Smooth muscle cell of trachea (primary cell): ENCODE data around the gene PPM1E. TPM values are rescaled to one million over a fixed set of nuclear protein-coding genes. Genes with fewer than 3 reads are reported as not detected.

Experiments used
- total RNA-seq: library from RNA; depleted of rRNA; stranded (reverse); fragments of >200 nt; gene quantifications from 2 replicates; pipeline ENCODE4 v1.2.1, GENCODE V29; 2014

Gene PPM1E
- total RNA-seq: 0.17 TPM in 1 of 2 replicates, not detected in the other

DNA sequence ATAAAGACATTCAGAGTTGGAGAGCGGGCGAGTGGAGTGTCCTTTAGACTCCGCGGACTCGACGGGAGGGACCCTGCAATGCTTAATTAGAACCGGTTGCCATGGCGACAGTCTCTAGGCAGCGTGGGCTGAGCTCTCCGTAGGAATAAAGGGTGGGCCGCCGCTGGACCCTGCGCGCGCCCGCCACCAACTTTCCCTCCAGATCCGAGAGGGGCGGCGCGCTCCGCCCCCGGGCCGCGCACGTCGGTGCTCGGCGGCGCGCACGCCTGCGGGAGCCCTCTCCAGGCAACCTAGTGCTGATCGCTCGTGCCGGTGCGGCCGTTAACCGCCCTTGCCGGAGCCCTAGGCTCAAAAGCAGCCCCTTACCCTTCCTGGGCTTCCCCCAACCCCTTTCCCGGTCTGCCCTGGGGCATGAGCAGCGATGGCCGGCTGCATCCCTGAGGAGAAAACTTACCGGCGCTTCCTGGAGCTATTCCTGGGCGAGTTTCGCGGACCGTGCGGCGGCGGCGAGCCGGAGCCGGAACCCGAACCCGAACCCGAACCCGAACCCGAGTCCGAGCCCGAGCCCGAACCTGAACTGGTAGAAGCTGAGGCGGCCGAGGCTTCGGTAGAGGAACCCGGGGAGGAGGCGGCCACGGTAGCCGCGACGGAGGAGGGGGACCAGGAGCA is at the start of gene PPM1E:
TSS of gene PPM1E (plus strand) at position 278 of the 669 bp plus-strand sequence.

Other genes with a start within 250 kb of the PPM1E start
- gene MTMR4, start 241.2 kb upstream of the PPM1E start, total RNA-seq: 55.2 and 70.3 TPM in 2 replicates
- under 0.01 TPM in 1 of 2 replicates, not detected in the other for gene TEX14, start 63.8 kb upstream of the PPM1E start, total RNA-seq
- 24.3 and 29.1 TPM in 2 replicates for gene RAD51C, start 63.3 kb upstream of the PPM1E start, total RNA-seq